Activated CD4-positive, alpha-beta T cell treated with anti-CD3 and anti-CD28 coated beads, Interleukin-2, amount 10 ng/mL, durations not matched to agents 7 days and 5 days (primary cell): ENCODE results near the gene RAB11FIP3. TPM values are rescaled to one million over a fixed set of nuclear protein-coding genes. Genes with fewer than 3 reads are reported as not detected.
"Not testable (repeated sequence)": the region's sequence is repeated elsewhere in the genome, so short reads cannot be mapped to it uniquely, and the experiment has no call there.

Source experiments
- CTCF ChIA-PET: fragments of 350-600 bp; sonication (Branson Sonifier 250); formaldehyde crosslinking; loops from one replicate; lab custom pipeline; 2021; ENCODE audit warnings: antibody characterized with exemption; lab: Charles Lee
- POLR2A ChIA-PET: fragments of 350-600 bp; sonication (Branson Sonifier 250); formaldehyde crosslinking; loops from one replicate; lab custom pipeline; 2021; ENCODE audit warnings: antibody characterized with exemption; lab: Charles Lee
- DNase-seq: peaks from one replicate; pipeline ENCODE4 v3.0.0-alpha.2; 2020
- H3K27ac Mint-ChIP-seq: one replicate; pipeline ENCODE4 v1.8.0; 2021; ENCODE audit warnings: mild to moderate bottlenecking, moderate library complexity, mixed read lengths
- H3K27me3 Mint-ChIP-seq: one replicate; pipeline ENCODE4 v1.8.0; 2021; ENCODE audit warnings: mixed read lengths
- H3K36me3 Mint-ChIP-seq: one replicate; pipeline ENCODE4 v1.8.0; 2021; ENCODE audit warnings: low read depth, mixed read lengths
- H3K4me1 Mint-ChIP-seq: one replicate; pipeline ENCODE4 v1.8.0; 2021; ENCODE audit warnings: mixed read lengths
- H3K4me3 Mint-ChIP-seq: one replicate; pipeline ENCODE4 v1.8.0; 2021; ENCODE audit warnings: mild to moderate bottlenecking, moderate library complexity, mixed read lengths
- H3K9me3 Mint-ChIP-seq: one replicate; pipeline ENCODE4 v1.8.0; 2021; ENCODE audit warnings: mixed read lengths
- total RNA-seq, 2 experiments: library from RNA; stranded (reverse); gene quantifications; one replicate each; pipeline ENCODE4 v1.2.3, GENCODE V29; 2021

RAB11FIP3 gene
- total RNA-seq, 2 experiments from 2014 or later = 22.7 to 26.0 TPM

- no peaks in the 10 kb centered on the region for H3K27me3 Mint-ChIP-seq
- no peak overlapping the region for H3K27ac Mint-ChIP-seq
- DNase-seq = no peak
- POLR2A ChIA-PET = no interaction called here
- H3K36me3 Mint-ChIP-seq = no peaks in the 10 kb centered on the region
- no peak overlapping the region for H3K4me3 Mint-ChIP-seq
- H3K9me3 Mint-ChIP-seq = no peaks in the 10 kb centered on the region
- CTCF ChIA-PET = no interaction called here
- no peaks in the 10 kb centered on the region for H3K4me1 Mint-ChIP-seq
Observed at GRCh38 chr16:445566-445965, 20.1 kb downstream of the RAB11FIP3 start.

GRCh38 chr16:450385-450784, 24.9 kb downstream of the RAB11FIP3 start:
- ChIA-PET CTCF (no interaction called here), POLR2A (no interaction called here)
- no peaks in the 10 kb centered on the region for H3K36me3 Mint-ChIP-seq

GRCh38 chr16:450785-451512, 25.5 kb downstream of the RAB11FIP3 start:
- H3K4me1 Mint-ChIP-seq = peaks cover 6% of the 10 kb centered on the region
- POLR2A ChIA-PET = no interaction called here

More at GRCh38 chr16:450385-450784, 24.9 kb downstream of the RAB11FIP3 start:
- Mint-ChIP-seq H3K27me3 (no peaks in the 10 kb centered on the region), H3K27ac (no peak overlapping the region), H3K4me1 (peaks cover 6% of the 10 kb centered on the region), H3K9me3 (no peaks in the 10 kb centered on the region), H3K4me3 (no peak overlapping the region)
- no peak for DNase-seq

GRCh38 chr16:454397-454940, 29.0 kb downstream of the RAB11FIP3 start:
- Mint-ChIP-seq H3K36me3 (no peaks in the 10 kb centered on the region), H3K9me3 (no peaks in the 10 kb centered on the region), H3K27me3 (no peaks in the 10 kb centered on the region), H3K4me3 (no peak overlapping the region), H3K4me1 (peaks cover 6% of the 10 kb centered on the region), H3K27ac (no peak overlapping the region)
- ChIA-PET POLR2A (no interaction called here), CTCF (interaction anchor here (2.5 kb wide), 1 partner anchor 32 kb away, joined by 9 read pairs; no protein-coding TSS in a partner anchor)
- DNase-seq = no peak

More at GRCh38 chr16:450785-451512, 25.5 kb downstream of the RAB11FIP3 start:
- CTCF ChIA-PET = no interaction called here
- no peaks in the 10 kb centered on the region for H3K27me3 Mint-ChIP-seq
- H3K4me3 Mint-ChIP-seq = no peak overlapping the region
- H3K27ac Mint-ChIP-seq = no peak overlapping the region
- H3K36me3 Mint-ChIP-seq = no peaks in the 10 kb centered on the region
- DNase-seq = no peak
- no peaks in the 10 kb centered on the region for H3K9me3 Mint-ChIP-seq

DNA sequence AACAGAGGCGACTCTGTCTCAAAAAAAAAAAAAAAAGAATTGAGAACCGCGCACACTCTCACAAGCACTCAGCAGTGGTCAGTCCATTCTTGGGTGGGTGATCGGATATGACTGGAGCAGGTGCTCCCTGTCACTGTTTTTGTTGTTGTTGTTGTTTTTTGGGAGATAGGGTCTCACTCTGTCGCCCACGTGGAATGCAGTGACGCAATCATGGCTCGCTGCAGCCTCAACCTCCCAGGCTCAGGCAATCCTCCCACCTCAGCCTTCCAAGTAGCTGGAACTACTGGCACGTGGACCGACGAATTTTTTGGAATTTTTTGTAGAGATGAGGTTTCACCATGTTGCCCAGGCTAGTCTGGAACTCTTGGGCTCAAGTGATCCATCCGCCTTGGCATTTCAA, 30.0 kb downstream of the RAB11FIP3 start:
- Mint-ChIP-seq H3K36me3 (no peaks in the 10 kb centered on the region), H3K4me1 (peaks cover 6% of the 10 kb centered on the region), H3K27ac (no peak overlapping the region), H3K27me3 (no peaks in the 10 kb centered on the region), H3K4me3 (no peak overlapping the region), H3K9me3 (no peaks in the 10 kb centered on the region)
- POLR2A ChIA-PET = no interaction called here
- no peak for DNase-seq
- CTCF ChIA-PET = no interaction called here

DNA sequence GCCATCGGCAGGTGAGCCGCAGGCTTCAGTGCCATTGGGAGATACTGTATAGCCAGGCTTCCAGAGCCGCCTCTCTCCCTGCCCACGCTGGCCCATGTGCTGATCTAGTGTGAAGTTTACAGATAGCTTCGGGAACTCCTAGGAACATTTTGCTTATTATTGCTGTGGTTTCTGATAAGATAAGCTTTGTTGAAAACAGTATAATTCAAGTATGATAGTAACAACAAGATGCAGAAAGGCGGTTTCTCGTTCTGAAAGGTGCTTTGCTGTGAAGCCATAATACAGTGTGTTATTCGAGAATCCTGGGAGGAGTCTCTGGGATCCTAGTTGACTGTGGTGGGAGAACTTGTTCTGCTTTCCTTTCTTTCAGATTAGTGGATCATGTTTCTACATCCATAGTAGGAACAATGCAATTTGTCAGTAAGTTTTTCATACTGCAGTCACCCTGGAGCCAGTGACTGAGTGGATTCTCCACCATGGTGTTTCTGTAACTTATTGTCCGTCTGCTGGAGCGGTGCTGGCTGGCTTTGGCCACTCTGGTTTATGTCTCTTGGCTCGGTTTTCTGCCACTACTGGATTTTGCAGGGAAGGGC, 31.5 kb downstream of the RAB11FIP3 start:
- Mint-ChIP-seq H3K4me1 (peaks cover 6% of the 10 kb centered on the region), H3K36me3 (no peaks in the 10 kb centered on the region), H3K9me3 (no peaks in the 10 kb centered on the region), H3K27me3 (no peaks in the 10 kb centered on the region), H3K4me3 (no peak overlapping the region), H3K27ac (no peak overlapping the region)
- no peak for DNase-seq
- CTCF ChIA-PET = no interaction called here
- POLR2A ChIA-PET = no interaction called here

GRCh38 chr16:457732-458400, 32.4 kb downstream of the RAB11FIP3 start:
- Mint-ChIP-seq H3K9me3 (no peaks in the 10 kb centered on the region), H3K4me3 (no peak overlapping the region), H3K27me3 (no peaks in the 10 kb centered on the region), H3K4me1 (peaks cover 6% of the 10 kb centered on the region), H3K27ac (no peak overlapping the region), H3K36me3 (no peaks in the 10 kb centered on the region)
- DNase-seq = no peak
- ChIA-PET CTCF (no interaction called here), POLR2A (no interaction called here)

DNA sequence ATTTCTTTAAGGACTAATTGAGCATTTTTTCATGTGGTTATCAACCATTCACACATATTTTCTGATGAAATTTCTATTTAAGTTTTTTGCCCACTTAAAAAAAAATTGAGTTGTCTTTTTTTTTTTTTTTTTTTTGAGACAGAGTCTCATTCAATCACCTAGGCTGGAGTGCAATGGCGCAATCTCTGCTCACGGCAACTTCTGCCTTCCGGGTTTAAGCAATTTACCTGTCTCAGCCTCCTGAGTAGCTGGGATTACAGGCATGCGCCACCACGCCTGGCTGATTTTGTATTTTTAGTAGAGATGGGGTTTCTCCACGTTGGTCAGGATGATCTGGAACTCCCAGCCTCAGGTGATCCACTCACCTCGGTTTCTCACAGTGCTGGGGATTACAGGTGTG, 34.3 kb downstream of the RAB11FIP3 start:
- ChIA-PET POLR2A (no interaction called here), CTCF (no interaction called here)
- Mint-ChIP-seq H3K27me3 (no peaks in the 10 kb centered on the region), H3K27ac (no peak overlapping the region), H3K4me1 (no peaks in the 10 kb centered on the region), H3K4me3 (no peak overlapping the region), H3K36me3 (no peaks in the 10 kb centered on the region), H3K9me3 (no peaks in the 10 kb centered on the region)
- DNase-seq = no peak

DNA sequence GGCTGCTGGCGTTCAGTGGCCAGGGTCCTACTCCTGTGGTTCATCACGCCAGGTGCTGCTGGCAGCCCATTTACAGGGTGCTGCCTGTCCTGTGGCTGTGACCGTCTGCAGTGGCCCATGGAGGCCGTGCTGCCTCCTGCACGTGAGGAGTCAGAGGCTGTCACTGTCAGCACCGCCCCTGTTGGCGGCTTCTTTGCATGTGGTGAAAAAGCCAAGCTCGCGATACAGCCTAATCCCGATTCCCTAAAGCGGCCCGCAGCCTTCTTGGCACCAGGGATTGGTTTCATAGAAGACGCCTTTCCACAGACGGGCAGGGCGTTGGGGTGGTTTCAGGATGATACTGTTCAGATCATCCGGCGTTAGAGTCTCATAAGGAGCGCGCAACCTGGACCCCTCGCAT, 35.3 kb downstream of the RAB11FIP3 start:
- DNase-seq = no peak
- Mint-ChIP-seq H3K27me3 (no peaks in the 10 kb centered on the region), H3K4me3 (no peak overlapping the region), H3K27ac (no peak overlapping the region), H3K4me1 (no peaks in the 10 kb centered on the region), H3K36me3 (no peaks in the 10 kb centered on the region), H3K9me3 (no peaks in the 10 kb centered on the region)
- POLR2A ChIA-PET = no interaction called here
- CTCF ChIA-PET = no interaction called here

DNA sequence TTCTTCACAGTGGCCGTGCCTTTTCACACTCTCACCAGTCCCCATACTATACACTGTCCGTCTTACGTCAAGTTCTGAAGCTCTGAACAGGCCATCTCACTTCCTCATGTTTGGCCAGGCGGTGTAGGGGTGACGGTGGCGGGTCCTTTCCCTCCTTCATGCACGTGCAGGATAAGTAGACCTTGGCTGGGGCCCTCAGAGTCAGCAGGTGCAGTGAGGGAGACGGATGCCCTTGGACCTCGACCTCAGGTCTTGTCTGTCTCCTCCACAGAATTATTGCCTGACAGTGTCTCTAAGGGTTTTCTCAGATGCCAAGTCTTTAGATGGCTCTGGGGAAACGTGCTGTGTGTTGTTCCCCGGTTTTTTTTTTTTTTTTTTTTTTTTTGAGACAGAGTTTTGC, 37.6 kb downstream of the RAB11FIP3 start:
- no peak overlapping the region for H3K4me3 Mint-ChIP-seq
- no peak for DNase-seq
- H3K36me3 Mint-ChIP-seq = no peaks in the 10 kb centered on the region
- no peak overlapping the region for H3K27ac Mint-ChIP-seq
- H3K9me3 Mint-ChIP-seq = no peaks in the 10 kb centered on the region
- CTCF ChIA-PET = no interaction called here
- H3K27me3 Mint-ChIP-seq = no peaks in the 10 kb centered on the region
- POLR2A ChIA-PET = no interaction called here
- no peaks in the 10 kb centered on the region for H3K4me1 Mint-ChIP-seq

DNA sequence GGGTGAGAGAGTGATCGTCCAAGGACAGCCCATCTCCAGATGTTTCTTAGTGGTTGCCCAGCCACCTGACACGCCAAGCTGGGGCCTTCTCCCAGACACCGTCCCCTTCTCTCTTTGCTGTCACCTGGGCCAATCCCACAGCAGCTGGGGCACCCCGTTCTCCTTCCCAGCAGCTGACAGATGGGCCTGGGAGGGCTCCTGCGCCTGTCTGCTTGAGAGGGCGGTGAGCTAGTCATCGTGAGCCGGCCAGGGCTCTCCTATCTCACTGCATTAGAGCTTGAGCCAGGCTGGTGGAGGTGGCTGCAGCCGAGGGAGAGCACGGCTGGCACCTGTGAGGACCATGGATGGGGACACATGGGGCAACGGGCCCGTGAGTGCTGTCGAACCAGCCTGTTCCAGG, 41.2 kb downstream of the RAB11FIP3 start:
- ChIA-PET POLR2A (no interaction called here), CTCF (no interaction called here)
- H3K4me3 Mint-ChIP-seq = no peak overlapping the region
- H3K27ac Mint-ChIP-seq = peak overlapping the region; percentile 13
- H3K9me3 Mint-ChIP-seq = no peaks in the 10 kb centered on the region
- no peak for DNase-seq
- no peaks in the 10 kb centered on the region for H3K27me3 Mint-ChIP-seq
- H3K4me1 Mint-ChIP-seq = no peaks in the 10 kb centered on the region
- H3K36me3 Mint-ChIP-seq = no peaks in the 10 kb centered on the region

GRCh38 chr16:467249-467871, 41.9 kb downstream of the RAB11FIP3 start:
- H3K9me3 Mint-ChIP-seq, DNase-seq, H3K4me1 Mint-ChIP-seq, POLR2A ChIA-PET, H3K36me3 Mint-ChIP-seq, H3K27ac Mint-ChIP-seq, H3K27me3 Mint-ChIP-seq, H3K4me3 Mint-ChIP-seq, CTCF ChIA-PET: not testable (repeated sequence)
